Thyroid gland (tissue), 4 donors: ENCODE results near the gene NAT10. TPM values are rescaled to one million over a fixed set of nuclear protein-coding genes. Genes with fewer than 3 reads are reported as not detected.
A peak's percentile ranks its signal among the peaks of the same experiment; 100 is the strongest.

Experiments
- DNase-seq, 2 donors: peaks; one replicate each; pipeline ENCODE4 v3.0.0-alpha.2; 2019
- H3K27ac ChIP-seq, 3 donors: fragments of 200-600 bp; sonication (generic); 1 replicate in 2 of 3; 2 replicates in 1 of 3; pipeline ENCODE4 v1.5.1; 2016 to 2019; ENCODE audit warnings: mild to moderate bottlenecking in 1 of 3, moderate library complexity in 1 of 3
- H3K27me3 ChIP-seq: fragments of 200-600 bp; sonication (generic); one replicate; pipeline ENCODE4 v1.5.1; 2019
- H3K36me3 ChIP-seq, 2 donors: fragments of 200-600 bp; sonication (generic); one replicate each; pipeline ENCODE4 v1.5.1; 2016 to 2019
- H3K4me1 ChIP-seq, 2 donors: fragments of 200-600 bp; sonication (generic); one replicate each; pipeline ENCODE4 v1.5.1; 2017 to 2019
- H3K4me3 ChIP-seq, 3 donors: fragments of 200-600 bp; sonication (generic); replicated peaks in 1 of 3; 1 replicate in 2 of 3; 2 replicates in 1 of 3; pipeline ENCODE4 v1.5.1; 2016; ENCODE audit warnings: mild to moderate bottlenecking in 1 of 3
- H3K9me3 ChIP-seq: fragments of 200-600 bp; sonication (generic); one replicate; pipeline ENCODE4 v1.5.1; 2017
- CTCF ChIP-seq, 6 experiments: fragments of 200-600 bp in 3 of 6; fragments of 450-650 bp in 3 of 6; sonication (generic) in 3 of 6; IDR thresholded peaks; one replicate each; pipeline ENCODE4 v1.5.1; 2016 to 2019; ENCODE audit warnings: antibody characterized with exemption in 6 of 6, mild to moderate bottlenecking in 2 of 6, inconsistent platforms in 1 of 6, moderate library complexity in 1 of 6
- POLR2A ChIP-seq, 2 donors: fragments of 450-650 bp; IDR thresholded peaks; one replicate each; pipeline ENCODE4 v1.6.1; 2017; ENCODE audit warnings: antibody characterized with exemption in 2 of 2, mild to moderate bottlenecking in 2 of 2, moderate library complexity in 1 of 2
- WGBS, 2 donors: methylation state at CpG; one replicate each; pipeline ENCODE4 v1.1.5; 2017; 5-methylcytosine and 5-hydroxymethylcytosine counted together
- intact Hi-C: fragments of 100-400 bp; cut with DNase I; formaldehyde crosslinking; loops from one replicate; pipeline ENCODE4 v1.15.1; 2023
- total RNA-seq, 4 donors: library from RNA; depleted of rRNA; stranded (reverse); fragments of >200 nt; gene quantifications; one replicate each; pipeline ENCODE4 v1.2.3, GENCODE V29; 2016

The NAT10 gene
- total RNA-seq, 4 donors from 2014 or later = 25.9 to 32.9 (median 31.2) TPM

DNA sequence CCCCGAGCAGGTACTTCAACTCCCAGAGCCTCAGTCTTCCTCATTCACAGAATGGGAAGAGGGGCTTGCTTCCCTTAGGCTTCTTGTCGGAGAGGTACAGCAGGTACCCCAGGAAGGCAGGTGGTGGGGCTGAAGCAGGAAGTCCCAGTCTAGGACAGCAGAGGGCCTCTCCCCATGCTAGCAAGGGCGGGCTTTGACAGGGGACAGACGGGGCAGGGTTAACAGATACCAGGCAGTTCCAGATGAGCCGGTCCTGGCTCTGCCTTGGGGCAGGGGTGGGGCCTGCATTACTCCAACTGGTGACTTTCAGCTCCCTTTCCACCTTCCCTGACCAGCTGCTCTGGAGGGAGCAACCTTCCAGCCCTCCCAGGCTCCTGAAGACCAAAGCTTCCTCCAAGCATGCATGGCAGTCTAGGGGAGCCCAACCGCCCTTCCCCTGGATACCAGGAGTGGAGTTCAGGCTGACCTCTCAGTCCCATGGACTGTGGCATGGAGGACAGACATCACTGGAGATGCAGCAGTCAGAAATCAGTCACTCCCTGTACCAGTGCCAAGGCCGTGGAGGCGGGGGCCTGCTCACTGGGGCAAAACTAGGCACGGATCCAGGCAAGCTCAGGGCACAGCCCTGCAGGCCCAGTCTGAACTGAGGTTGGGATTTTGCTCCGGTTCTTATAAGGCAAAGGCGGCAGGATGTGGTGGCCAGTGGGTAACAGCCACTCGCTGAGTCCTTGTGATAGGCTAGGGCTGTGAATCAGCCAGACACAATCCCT is 60.5 kb downstream of the NAT10 start:
- no peaks in the 10 kb centered on the region for H3K27me3 ChIP-seq
- H3K36me3 ChIP-seq = no peaks in the 10 kb centered on the region
- H3K4me1 ChIP-seq = no peaks in the 10 kb centered on the region
- no peak overlapping the region for H3K27ac ChIP-seq
- H3K9me3 ChIP-seq = no peaks in the 10 kb centered on the region
- peak; percentile 27 to 56 for DNase-seq
- H3K4me3 ChIP-seq = no peak overlapping the region
- intact Hi-C loops = no loop called here
- 73 to 90% methylated on average over 3 to 9 of the region's 12 CpGs for WGBS, 2 donors
- TF ChIP-seq CTCF (IDR thresholded peaks at IDR 0.05) (no peak), POLR2A (IDR thresholded peaks at IDR 0.05) (no peak)

DNA sequence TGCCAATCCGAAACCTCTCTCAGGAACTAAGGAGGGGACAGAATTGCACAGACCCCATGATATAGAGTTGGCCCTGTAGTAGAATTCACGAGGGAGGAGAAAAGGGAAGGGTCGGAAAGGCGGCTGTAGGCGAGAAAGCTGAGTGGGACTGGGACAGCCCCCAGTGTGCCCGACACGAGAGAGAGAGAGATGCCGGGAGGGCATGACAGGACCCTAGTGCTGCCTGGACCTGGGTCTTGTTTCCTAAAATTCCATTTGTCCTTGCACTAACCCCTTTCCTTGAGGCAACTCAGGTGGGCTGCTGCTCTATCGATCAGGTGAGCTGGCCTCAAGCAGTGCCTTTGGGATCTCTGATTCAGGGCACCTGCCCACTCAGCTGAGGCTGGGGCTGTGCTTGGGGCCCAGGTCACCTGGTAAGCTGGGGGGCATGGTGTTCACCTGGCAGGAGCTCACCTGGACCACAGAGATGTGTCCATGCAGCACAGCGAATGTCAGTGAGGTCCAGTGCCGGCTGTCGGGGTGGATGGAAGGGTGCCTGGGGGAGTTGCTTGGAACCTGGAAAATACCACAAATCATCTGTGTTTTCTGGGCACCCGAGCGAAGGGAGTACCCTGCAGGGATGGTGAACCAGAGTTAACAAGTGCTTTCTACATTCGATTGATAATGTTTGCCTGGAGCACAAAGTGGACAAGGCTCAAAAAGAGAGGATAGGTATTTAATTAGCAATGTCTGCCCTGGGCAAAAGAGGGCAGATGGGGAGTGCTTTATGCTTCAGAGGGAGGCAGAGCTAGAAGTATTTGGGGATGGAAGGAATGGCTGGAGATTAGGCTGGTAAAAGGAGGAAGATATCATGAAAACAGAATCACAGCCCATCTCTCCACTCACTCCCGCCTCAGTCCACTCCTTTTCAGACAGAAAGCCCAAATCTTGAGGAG is 61.6 kb downstream of the NAT10 start:
- H3K27ac ChIP-seq = no peak overlapping the region
- H3K4me3 ChIP-seq = no peak overlapping the region
- 94 to 97% methylated on average over 16 of the region's 16 CpGs for WGBS, 2 donors
- H3K4me1 ChIP-seq = no peaks in the 10 kb centered on the region
- intact Hi-C loops = no loop called here
- DNase-seq = no peak
- no peaks in the 10 kb centered on the region for H3K9me3 ChIP-seq
- H3K36me3 ChIP-seq = no peaks in the 10 kb centered on the region
- no peaks in the 10 kb centered on the region for H3K27me3 ChIP-seq
- TF ChIP-seq CTCF (IDR thresholded peaks at IDR 0.05) (no peak), POLR2A (IDR thresholded peaks at IDR 0.05) (no peak)

DNA sequence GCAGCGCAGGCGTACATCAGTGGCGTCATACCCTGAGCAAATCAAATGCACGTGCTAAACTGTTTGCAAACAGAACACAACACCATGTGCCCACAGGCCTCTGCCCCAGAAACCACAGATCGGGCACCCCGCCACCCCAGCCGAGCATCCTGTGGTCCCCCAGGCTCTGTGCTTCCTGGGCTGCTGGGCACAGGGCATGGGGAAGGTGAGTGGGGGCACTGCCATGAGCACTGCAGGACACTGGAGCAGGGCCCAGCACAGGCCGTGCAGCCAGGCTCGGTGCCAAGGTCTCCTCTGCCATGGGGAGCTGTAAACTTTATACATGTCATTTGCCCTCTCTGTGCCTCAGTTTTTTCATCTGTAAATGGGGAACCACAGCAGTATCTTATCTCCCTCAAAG is 62.5 kb downstream of the NAT10 start:
- DNase-seq = no peak
- Histone ChIP-seq H3K4me1 (no peaks in the 10 kb centered on the region), H3K9me3 (no peaks in the 10 kb centered on the region), H3K27me3 (no peaks in the 10 kb centered on the region), H3K4me3 (no peak overlapping the region), H3K27ac (no peak overlapping the region), H3K36me3 (no peaks in the 10 kb centered on the region)
- intact Hi-C loops = no loop called here
- WGBS, 2 donors = 91 to 100% methylated on average over 6 to 9 of the region's 9 CpGs
- no peak for TF ChIP-seq CTCF (IDR thresholded peaks at IDR 0.05)
- no peak for TF ChIP-seq POLR2A (IDR thresholded peaks at IDR 0.05)

DNA sequence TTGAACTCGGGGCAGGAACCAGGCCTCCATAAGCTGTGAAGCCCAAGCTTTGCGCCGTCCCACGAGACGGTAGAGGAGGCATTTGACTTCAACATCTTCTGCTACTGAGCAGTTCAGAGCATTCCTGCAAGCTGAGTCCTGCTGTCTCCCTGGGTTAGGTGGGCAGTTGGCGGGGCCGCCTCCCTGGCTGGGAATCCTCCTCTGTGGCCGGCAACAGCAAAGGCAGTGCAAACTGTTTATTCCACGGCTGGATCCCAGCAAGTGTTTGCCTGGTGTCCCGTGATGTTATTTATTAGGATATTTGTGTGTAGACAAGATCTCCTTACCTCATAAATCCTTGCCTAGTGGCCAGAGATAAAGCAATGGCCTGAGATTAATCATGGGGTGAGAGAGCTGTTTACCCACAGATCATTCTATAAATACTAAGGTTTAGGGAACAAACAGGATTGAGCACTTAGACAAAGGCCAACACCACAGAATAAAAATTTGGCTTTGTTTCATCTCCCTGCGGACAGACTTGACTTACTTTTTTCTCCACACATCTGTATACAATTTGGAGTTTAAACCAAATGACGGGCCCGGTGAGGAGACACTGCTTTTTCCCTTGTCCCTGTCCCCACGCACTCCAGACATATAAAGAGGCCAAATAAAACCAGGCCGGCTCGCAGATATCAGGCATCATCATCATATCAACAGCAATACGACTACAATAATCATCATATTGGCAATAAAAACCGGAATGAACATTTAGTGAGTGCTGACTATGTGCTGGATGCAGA is 63.4 kb downstream of the NAT10 start:
- Histone ChIP-seq H3K9me3 (no peaks in the 10 kb centered on the region), H3K36me3 (no peaks in the 10 kb centered on the region), H3K4me3 (no peak overlapping the region), H3K27me3 (no peaks in the 10 kb centered on the region), H3K4me1 (peaks cover 0 to under 1% of the 10 kb centered on the region in 2 donors), H3K27ac (no peak overlapping the region)
- intact Hi-C loops = no loop called here
- TF ChIP-seq POLR2A (IDR thresholded peaks at IDR 0.05) = no peak
- no peak for TF ChIP-seq CTCF (IDR thresholded peaks at IDR 0.05)
- 80 to 81% methylated on average over 18 of the region's 18 CpGs for WGBS, 2 donors
- DNase-seq = no peak
